CD4-positive, alpha-beta T cell treated with Interleukin-6 at 100 ng/mL for 8 hours (primary cell): ENCODE data around the gene EPAS1.

Source experiments
- DNase-seq: peaks from one replicate; pipeline ENCODE4 v3.0.0-alpha.2; 2020; ENCODE audit warnings: mixed read lengths, low spot score

EPAS1 gene

GRCh38 chr2:46339676-46340459 is 42.7 kb downstream of the EPAS1 start:
- no peak for DNase-seq

- DNase-seq, result no peak
These were observed 43.7 kb downstream of the EPAS1 start for GRCh38 chr2:46340740-46341420.

DNA sequence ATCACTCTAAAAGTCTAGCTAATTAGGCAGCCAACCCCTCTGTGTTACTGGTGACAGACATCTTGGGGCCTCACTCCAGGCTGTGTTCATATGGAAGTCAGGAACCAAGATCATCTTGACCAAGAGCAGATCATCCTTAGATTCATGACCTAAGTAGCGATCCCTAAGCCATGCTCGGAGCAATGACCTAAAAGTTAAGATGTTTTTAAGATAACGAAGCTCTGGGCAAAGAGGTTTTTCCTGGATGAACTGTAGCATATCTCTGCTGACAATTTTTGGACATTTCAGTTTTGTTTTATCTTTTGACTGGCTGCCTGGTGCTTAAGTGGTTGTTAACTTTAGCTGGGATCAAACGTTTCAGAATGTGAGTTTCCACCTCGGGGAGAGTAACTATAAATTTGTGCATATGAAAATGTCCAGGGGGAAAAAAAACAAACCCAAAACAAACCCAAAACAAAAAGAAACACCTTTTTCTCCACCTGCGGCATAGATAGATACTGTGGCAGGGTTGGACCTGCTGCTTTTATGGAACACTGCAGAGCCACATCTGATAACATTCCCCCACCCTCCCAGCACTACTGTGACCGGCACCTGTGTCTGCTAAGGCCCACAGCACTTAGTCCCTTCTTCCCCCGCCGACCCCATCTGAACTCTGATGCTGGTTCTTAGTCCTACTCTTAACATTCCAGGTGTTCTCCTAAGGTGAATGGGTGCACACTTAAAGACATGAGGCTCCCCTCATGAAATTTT is 45.5 kb downstream of the EPAS1 start:
- no peak for DNase-seq

DNA sequence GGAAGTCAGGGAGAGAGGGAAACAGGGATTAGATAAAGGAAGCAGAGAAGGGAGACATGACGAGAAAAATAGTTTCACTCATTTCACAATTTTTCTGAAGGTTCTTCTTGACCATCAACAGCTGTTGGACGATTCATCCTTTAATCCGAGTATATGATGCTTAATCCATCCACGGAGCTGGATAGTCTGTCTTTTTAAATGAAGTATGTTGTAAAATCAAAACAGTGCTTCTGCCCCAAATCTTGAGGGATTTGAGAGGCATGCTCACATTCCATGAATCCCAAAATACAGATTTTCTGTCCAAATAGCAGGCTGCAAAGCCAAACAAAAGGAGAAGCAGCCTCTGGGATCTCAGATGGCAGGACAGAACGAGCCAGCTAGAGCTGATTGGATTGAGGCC is 47.5 kb downstream of the EPAS1 start:
- no peak for DNase-seq

GRCh38 chr2:46345775-46346174 is 48.6 kb downstream of the EPAS1 start:
- no peak for DNase-seq

GRCh38 chr2:46346719-46347118 is 49.5 kb downstream of the EPAS1 start:
- DNase-seq, result no peak

DNA sequence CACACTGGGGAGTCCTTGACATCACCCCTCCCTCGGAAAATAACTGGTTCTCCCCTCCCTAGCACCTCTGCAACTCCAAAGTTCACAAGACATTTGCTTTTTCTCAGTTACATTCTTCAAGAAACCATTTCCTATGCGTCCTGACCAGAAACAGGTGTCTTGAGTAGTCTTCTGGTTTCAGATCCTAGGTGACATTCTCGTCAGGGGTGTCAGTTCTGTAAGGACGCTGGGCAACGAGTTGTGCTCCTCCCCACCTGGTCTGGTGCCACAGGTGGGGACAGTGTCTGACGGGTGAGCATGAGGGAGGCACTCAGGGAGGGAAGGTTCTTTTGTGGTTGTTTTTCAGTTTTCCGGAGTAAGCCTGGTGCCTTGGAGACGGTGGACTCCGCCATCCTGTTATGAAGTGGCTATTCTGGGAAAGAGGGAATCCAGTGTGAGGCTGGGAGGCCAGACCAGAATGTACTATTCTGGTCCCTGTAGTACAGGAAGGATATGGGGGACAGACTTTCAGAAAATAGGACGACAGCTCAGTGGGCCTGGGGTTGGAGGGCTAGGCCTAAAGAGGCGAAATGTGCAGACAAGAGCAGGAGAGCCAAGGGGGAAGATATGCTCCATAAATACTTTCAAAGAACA is 50.6 kb downstream of the EPAS1 start:
- no peak for DNase-seq

DNA sequence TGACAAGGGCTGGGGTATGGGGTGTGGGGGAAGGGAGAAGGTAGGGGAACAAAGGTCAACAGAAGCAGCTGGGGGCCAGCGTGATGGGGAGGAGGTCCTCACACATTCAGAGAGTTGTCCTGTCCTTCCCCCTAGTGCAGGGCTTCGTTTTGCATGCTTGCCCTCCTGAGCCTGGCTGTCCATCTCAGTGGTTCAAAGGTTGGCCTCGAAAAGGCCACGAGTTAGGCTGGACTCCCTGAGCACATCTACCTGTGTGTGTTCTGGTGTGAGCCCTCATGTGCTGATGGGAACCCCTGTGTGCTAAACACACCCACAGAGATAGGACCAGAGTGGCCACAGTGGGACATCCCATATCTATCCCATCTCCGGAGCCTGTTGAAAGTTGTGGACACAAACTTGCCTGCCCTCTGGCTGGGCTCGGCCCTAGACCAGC is 51.9 kb downstream of the EPAS1 start:
- no peak for DNase-seq

DNA sequence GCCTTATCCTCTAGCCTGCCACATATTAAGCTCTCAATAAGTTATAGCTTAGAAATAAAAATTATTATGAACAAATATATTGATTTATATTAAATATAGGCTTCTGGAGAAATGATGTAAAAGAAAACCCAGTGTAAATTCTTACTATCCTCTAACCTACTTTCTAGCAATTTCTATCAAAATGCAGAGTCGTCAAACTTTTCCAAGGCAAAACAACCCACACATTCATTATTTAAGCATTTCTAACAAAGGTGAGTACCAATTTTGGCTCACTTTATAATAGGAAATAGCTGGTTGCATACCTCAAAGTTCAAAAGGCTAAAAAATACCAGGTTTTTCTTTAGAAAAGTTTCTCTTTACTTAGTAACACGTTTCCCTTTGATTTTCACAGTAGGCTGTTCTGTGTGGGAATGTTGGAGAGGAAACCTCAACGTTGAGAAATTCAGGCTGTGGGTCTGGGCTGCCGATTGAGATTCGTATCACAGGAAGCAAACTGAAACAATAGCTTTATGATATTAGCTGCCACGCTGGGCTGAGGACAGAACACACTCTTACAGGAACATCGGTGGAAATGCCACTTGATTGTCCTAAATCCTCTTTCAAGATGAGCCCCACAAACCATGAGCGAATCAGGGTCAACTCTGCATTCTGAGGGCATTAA is 53.0 kb downstream of the EPAS1 start:
- DNase-seq, result peak; percentile 6

GRCh38 chr2:46351098-46351749 is 54.0 kb downstream of the EPAS1 start:
- DNase-seq, result peak; percentile 24

DNA sequence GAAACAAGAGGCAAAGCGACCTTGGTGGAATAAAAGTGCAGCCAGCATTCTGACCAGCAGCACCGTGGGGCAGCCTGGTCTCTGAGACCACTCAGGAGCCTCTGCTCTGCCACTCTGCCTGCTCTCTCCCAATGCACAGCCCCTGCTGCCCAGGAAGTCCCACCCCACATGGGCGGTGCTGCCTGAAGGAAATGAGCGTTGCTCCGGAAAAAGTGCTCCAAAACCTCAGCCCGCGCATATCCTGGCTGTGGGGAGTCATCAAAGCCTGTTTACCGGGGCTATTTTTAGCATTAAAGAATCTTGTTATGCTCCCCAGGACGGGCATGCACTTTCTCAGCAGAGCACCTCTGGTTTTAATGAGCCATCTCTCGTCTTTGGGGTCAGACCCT is 54.5 kb downstream of the EPAS1 start:
- peak; percentile 80 for DNase-seq

DNA sequence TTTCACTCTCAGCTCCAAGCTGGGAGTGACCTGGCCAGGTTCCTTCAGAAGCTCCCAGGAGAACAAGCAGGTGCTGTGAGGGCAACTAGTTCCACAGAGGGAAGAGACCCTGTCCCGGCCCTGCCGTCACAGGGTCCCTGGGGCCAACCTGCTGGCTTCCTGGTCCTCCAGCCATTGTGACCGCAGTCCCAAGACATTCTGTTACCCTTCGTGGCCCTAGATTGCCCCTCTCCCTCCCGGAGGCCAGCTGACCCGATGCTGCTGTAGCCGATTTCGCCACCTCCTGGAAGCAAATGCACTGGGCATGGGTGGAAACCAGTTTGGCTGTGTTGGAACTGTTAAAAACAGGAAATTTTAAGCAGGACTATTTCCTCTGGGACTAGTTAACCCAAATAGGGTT is 55.4 kb downstream of the EPAS1 start:
- DNase-seq, result no peak

DNA sequence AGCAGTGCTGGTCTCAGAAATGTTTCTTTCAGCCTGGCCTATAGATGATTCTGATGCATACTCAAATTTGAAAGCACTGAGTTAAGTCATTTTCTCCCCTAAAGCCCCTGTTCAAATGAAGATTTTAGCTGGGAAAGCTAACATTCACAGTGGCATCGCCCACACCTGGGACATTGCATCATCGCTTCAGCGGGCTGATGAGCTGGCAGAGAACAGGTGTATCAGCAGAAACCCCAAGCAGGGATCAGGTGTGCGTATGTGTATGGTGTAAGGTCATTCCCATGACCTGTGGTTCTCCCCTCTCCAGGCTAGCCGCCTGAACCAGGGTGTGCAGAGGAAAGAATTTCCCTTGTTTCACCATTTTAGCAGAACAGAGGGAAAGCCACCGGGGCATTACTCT is 56.3 kb downstream of the EPAS1 start:
- no peak for DNase-seq

DNA sequence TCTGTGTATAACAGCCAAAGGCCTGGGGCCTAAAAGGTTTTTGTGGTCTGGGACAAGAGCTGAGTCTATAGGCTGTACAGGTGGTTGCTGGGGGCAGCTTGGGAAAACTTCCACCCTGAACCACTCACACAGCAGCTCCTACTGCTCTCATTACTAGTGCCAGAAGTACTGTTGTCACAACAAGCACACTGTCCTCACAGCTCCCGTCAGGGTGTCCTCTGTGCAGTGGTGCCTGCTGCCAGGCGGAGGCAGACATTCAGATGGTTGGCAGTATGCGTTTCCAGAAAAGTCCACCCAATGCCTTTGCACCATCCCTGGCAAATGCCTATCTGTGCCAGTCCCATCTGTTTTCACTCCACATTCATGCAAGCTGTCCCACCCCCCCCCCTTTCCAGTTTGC is 58.5 kb downstream of the EPAS1 start:
- DNase-seq, result no peak

GRCh38 chr2:46356991-46357390 is 59.8 kb downstream of the EPAS1 start:
- DNase-seq, result no peak

- no peak for DNase-seq
These were observed 61.5 kb downstream of the EPAS1 start for GRCh38 chr2:46358713-46359112.

DNA sequence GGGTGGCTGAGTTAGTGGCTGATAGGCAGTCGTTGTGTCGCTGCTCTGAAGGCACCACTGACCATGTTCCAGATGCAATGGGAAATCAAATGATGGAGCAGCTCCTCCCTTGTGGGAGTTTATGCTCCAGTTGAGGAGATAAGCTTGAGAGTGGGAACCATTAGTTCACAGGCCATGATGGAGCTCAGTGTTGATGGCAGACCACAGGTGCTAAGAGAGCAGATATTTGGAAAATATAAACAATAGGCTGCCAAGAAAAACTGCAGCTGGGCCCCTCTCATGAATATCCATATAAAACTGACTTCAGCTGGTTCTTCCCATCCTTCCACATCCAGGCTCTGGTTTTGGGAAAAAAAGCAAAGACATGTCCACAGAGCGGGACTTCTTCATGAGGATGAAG is 63.1 kb downstream of the EPAS1 start:
- DNase-seq, result no peak

DNA sequence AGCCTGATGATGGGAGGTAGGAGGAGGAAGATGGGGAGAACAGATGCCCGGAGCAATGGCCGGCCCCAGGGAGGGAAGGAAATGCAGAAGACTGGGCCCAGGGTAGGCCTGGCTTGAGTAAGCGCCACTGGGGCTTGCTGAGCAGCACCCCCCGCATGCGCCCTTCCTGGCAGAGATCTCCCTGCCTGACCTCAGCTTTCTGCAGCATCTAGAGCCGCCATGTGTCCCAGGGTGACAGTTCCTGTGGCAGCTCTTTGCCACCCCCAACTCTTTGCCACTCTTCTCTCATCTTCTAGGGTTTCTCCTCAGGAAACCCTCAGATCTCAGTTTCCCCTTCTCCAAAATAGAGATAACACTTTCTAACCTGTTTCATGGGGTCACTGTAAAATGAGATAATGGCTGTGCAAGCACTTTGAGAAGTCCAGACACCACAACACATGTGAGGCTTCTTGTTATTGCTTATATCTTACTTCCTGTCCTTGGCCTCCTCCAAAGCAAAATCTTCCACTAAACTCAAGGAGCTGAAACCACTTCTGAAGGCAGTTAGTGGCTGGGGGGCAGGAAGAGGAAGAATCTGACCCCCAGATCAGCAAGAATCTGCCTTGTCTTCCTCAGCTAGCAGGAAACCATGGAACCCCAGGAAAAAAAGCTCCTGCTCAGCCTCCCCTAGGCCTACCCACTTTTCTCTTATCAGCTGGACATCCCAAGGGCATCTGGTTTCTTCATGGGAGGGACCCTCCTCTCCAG is 64.9 kb downstream of the EPAS1 start:
- DNase-seq, result no peak

DNA sequence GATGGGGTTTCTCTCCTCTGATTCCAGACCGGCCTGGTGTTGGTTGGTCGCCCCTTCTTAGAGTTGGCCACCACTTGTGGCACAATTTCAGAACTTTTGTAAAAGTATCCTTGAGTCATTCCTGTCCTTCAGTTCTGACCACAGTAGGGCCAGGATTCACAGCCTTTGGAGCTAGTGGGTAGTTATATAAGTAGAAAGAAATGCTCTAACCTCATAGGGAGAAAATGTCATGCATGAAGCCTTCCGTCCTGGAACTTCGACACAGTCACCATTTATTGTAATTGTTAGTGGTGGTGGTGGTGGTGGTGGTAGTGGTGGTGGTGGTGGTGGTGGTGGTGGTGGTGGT is 65.4 kb downstream of the EPAS1 start:
- no peak for DNase-seq

DNA sequence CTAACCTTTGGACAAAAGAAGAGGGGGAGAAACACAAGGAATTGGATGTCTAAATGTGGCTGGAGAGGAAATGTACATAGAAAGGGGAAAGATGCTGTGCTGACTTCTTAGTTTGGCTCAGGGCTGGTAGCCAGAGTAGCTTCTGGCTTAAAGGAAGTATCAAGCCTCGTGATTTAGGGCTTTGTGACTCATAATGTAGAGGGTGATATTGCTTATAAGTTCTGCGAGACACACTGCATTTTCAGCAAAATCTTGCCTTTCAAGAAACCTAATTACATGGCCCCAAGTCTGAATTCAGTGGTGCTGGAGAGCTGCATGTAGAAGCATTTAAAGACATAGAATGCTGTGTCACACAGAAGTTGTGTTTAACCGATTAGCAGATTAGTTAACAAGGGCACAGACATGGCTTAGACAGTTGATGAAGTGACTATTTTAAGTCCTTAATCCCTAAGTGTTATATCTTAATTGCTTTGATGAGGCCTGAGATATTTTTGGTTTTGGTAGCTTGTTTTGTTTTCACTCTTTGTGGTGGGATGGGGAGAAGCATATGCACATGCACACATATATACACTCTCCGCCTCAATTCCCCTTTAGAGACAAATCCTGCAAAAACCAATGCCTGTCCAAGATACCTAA is 66.4 kb downstream of the EPAS1 start:
- no peak for DNase-seq
